Fibroblast of pulmonary artery (primary cell): ENCODE results near the gene PMEPA1.
A peak's percentile ranks its signal among the peaks of the same experiment; 100 is the strongest.

Experiments
- DNase-seq: peaks from one replicate; pipeline ENCODE4 v3.0.0-alpha.2; 2010; ENCODE audit warnings: low read depth
- H3K4me3 ChIP-seq: replicated peaks from 2 replicates; pipeline ENCODE4 v1.5.1; 2011; ENCODE audit warnings: low read depth, mild to moderate bottlenecking, control low read depth, low read length, moderate library complexity
- TF ChIP-seq, protein P1 (sequence below): IDR thresholded peaks from 2 replicates; pipeline ENCODE4 v1.5.1; 2011; ENCODE audit warnings: mild to moderate bottlenecking, control low read depth, low read length, inconsistent platforms; ENCODE audit errors: missing control alignments

The PMEPA1 gene

GRCh38 chr20:57702091-57702490 lies 7.7 kb downstream of the PMEPA1 start:
- no peak overlapping the region for H3K4me3 ChIP-seq
- TF ChIP-seq, protein P1, sequence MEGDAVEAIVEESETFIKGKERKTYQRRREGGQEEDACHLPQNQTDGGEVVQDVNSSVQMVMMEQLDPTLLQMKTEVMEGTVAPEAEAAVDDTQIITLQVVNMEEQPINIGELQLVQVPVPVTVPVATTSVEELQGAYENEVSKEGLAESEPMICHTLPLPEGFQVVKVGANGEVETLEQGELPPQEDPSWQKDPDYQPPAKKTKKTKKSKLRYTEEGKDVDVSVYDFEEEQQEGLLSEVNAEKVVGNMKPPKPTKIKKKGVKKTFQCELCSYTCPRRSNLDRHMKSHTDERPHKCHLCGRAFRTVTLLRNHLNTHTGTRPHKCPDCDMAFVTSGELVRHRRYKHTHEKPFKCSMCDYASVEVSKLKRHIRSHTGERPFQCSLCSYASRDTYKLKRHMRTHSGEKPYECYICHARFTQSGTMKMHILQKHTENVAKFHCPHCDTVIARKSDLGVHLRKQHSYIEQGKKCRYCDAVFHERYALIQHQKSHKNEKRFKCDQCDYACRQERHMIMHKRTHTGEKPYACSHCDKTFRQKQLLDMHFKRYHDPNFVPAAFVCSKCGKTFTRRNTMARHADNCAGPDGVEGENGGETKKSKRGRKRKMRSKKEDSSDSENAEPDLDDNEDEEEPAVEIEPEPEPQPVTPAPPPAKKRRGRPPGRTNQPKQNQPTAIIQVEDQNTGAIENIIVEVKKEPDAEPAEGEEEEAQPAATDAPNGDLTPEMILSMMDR: no peak
- DNase-seq: no peak

- DNase-seq: no peak
- no peak overlapping the region for H3K4me3 ChIP-seq
- TF ChIP-seq, protein P1: no peak
These were observed 8.2 kb downstream of the PMEPA1 start for GRCh38 chr20:57701651-57702050.

DNA sequence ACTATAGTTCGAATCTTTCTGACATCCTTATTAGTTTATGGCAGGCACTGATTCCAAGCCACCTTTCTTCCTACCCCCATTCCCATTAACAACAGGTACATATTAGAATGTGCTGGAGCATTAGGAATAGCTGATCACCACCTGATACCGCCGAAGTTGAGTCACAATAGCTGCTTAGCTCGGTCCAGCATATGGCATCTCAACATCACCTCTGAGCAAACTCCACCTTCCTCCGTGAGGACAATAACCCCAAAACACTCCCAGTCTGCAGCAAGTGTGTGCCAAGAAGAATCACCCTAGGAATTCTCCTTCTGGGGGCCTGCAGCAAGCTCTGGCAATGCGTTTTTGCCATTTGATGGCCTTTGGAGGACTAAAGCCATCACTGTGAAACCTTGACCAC lies 8.7 kb downstream of the PMEPA1 start:
- TF ChIP-seq, protein P1: no peak
- no peak for DNase-seq
- no peak overlapping the region for H3K4me3 ChIP-seq

DNA sequence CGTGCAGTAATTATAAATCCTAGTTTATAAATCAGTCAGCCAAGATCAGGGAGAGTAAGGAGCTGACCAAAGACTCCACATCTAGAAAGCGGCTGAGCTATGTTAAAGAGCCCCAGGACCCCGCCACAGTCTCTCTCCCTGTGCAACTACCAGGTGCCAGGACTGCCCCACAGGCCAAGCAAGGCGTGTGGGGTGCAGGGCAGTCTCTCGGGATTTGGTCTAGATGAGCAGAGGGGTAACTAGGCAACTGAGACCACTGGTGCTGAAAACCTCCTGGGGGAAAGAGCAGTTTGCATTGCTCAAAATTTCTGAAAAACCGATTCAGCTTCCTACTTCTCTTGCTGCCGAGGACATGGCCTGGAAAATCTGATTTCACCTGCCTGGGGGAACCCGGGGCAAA lies 10.4 kb downstream of the PMEPA1 start:
- TF ChIP-seq, protein P1: no peak
- DNase-seq: no peak
- no peak overlapping the region for H3K4me3 ChIP-seq

GRCh38 chr20:57698867-57699275 lies 10.9 kb downstream of the PMEPA1 start:
- TF ChIP-seq, protein P1: no peak
- H3K4me3 ChIP-seq: peak overlapping the region; percentile 31
- DNase-seq: peak; percentile 10

DNA sequence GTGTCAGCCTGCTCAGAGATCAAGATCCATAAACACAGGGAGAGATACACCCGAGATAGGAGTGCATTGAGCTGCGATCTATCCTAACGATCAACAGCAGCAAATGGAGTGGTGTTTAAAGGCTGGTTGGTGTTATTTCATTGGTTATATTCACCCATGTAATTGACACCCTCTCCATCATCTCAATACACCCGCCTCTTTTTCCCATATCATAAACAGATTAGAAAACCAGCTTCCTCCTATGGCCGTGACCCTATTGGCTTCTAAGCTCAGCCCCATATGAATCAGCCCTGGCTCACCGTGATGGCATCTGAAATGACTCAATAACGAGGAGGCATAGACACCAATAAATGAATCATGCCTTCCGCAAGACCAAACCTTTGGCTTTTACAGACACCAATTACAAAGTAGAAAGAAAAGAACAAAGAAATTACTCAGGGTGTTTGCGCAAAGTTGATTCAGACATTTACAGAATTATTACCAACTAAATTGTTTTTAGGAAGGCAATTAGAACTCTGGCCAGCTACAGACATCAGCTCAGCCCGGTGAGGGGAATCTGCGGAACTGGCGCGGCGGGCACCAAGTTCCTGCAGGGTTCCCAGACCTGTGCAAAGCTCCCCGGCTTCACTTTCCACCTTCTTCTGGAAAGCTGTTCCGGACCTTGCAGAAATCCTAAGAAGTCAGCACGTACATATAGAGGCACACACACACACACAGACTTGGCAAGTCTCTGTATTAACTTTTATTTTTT lies 11.5 kb downstream of the PMEPA1 start:
- DNase-seq: peak; percentile 95
- TF ChIP-seq, protein P1: no peak
- H3K4me3 ChIP-seq: peak overlapping the region; percentile 31

DNA sequence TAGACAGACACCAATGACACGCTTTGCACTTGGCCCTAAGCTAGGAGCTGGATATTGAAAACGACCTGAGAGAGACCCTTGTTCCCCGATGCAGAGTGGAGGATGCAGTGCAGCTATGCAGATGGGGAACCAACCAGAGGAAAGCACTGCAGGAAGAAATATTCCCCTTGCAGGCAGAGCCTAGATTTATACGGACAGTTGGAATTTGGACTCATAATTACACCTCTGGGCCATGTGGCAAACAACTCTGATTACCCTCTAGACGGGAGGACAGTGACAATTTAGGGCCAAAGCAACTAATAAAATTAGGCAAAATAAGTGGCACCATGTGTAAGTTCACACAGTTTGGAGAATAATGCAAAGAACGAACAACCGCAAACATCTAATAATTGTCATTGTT lies 12.3 kb downstream of the PMEPA1 start:
- DNase-seq: no peak

More for the DNA sequence above, 12.3 kb downstream of the PMEPA1 start:
- no peak overlapping the region for H3K4me3 ChIP-seq
- TF ChIP-seq, protein P1: no peak
